ENCODE measurements around the gene ZNF155. TPM values are rescaled to one million over a fixed set of nuclear protein-coding genes. Genes with fewer than 3 reads are reported as not detected.

ZNF155 gene
- 35.4 and 44.6 TPM in 2 replicates for total RNA-seq (2013; cell fraction: nucleolus; rRNA removed)
- 5.7 and 7.5 TPM in 2 replicates for total RNA-seq (2014; rRNA removed)
- 8.3 and 9.4 TPM in 2 replicates for total RNA-seq (2014; rRNA removed; fragmentation: Illumina TruSeq; extraction: Trizol)
- total RNA-seq (2021), result 5.8 and 6.2 TPM in 2 replicates
- polyA plus RNA-seq (2011; ENCODE audit: low read depth), result 4.2 TPM
- polyA plus RNA-seq (2011; rRNA removed), result 12.2 and 15.6 TPM in 2 replicates
- polyA plus RNA-seq (2011; cell fraction: cytosol; rRNA removed), result 4.5 and 5.1 TPM in 2 replicates
- 9.2 and 11.6 TPM in 2 replicates for polyA plus RNA-seq (2011; cell fraction: nucleus; rRNA removed)
- 5.2 and 5.5 TPM in 2 replicates for polyA plus RNA-seq (2012)
- 7.3 and 9.7 TPM in 2 replicates for polyA plus RNA-seq (2014; fragmentation: Illumina TruSeq; extraction: Trizol)
- 1 to 10 TPM; 2.4 to 3.4 TPM for polyA plus RNA-seq (2014; fragmentation: Nextera tagmentation; extraction: Ambion mirVana)
- 5.0 and 5.6 TPM in 2 replicates for polyA plus RNA-seq (2014; rRNA removed)
- 1 to 10 TPM; 2.8 to 3.9 TPM for polyA plus RNA-seq (2016; fragmentation: Nextera tagmentation; extraction: Ambion mirVana)
- polyA minus RNA-seq (2011; rRNA and poly(A)+ RNA removed), result 11.2 and 13.2 TPM in 2 replicates
- 2.9 and 3.9 TPM in 2 replicates for polyA minus RNA-seq (2011; cell fraction: cytosol; rRNA and poly(A)+ RNA removed)
- 8.1 and 10.1 TPM in 2 replicates for polyA minus RNA-seq (2011; cell fraction: nucleus; rRNA and poly(A)+ RNA removed)
- percentile 80 among the genes with signal in this experiment for Bru-seq, nascent RNA
- percentile 62 among the genes with signal in this experiment for BruChase-seq, experiment 1, labeled RNA remaining after a 6-hour chase
- BruChase-seq, experiment 2, labeled RNA remaining after a 2-hour chase, result percentile 71 among the genes with signal in this experiment
- long read RNA-seq, experiment 1, partial matches to known transcripts, result 0 of 6 reads
- long read RNA-seq, experiment 1, other reads (novel, unspliced or antisense), result 3 of 6 reads
- long read RNA-seq, experiment 2, transcript ZNF155-208 (5 exons, 576 nt), result minor isoform, 8 of 49 reads
- long read RNA-seq, experiment 2, transcript ZNF155-201 (5 exons, 2,596 nt), result major isoform, 22 of 49 reads
- long read RNA-seq, experiment 2, transcript ZNF155-207 (5 exons, 1,888 nt), result minor isoform, 8 of 49 reads
- long read RNA-seq, experiment 2, partial matches to known transcripts, result 5 of 49 reads
- long read RNA-seq, experiment 2, other reads (novel, unspliced or antisense), result 5 of 49 reads

GRCh38 chr19:43983912-43984686 is at the start of gene ZNF155:
ZNF155 (plus strand) TSS chr19:43984188; CDS start chr19:43988544, 4,356 bp downstream.
- RAD21 ChIA-PET (ENCODE audit: unreplicated experiment), result interaction anchor here (1.0 to 1.6 kb wide), 3 partner anchors 33 to 321 kb away, joined by 3 to 5 read pairs (median 4); partner anchors contain the start of genes ZNF221, ZNF235 and ZNF45
- Histone ChIP-seq H3K27ac (ENCODE audit: control insufficient read depth, insufficient read depth) (peak within 1 kb of the TSS; percentile 71), H3K4me1 (ENCODE audit: control insufficient read depth, insufficient read depth, low read length) (no peaks in the 10 kb centered on the region), H4K20me1 (ENCODE audit: control insufficient read depth, insufficient read depth) (no peaks in the 10 kb centered on the region), H3K4me3 (peak within 1 kb of the TSS; percentile 90), H3K36me3 (ENCODE audit: control insufficient read depth in 2 of 2, insufficient read depth in 2 of 2, low read length in 1 of 2) (no peaks in the 10 kb centered on the region; a peak in 1 of 4 replicates), H3K27me3 (replicated peaks in 1 of 2; ENCODE audit: control insufficient read depth in 2 of 2, insufficient read depth in 2 of 2, low read length in 1 of 2) (no peaks in the 10 kb centered on the region), H3K4me2 (ENCODE audit: control insufficient read depth, insufficient read depth) (peak within 1 kb of the TSS; percentile 94), H3K79me2 (ENCODE audit: control insufficient read depth, insufficient read depth, low read length) (peaks cover 7% of the 10 kb centered on the region), H2AFZ (ENCODE audit: control insufficient read depth, low read depth, low read length) (peak within 1 kb of the TSS; percentile 99), H3K9ac (ENCODE audit: control insufficient read depth, insufficient read depth, low read length) (peak within 1 kb of the TSS; percentile 80), H3K9me3 (replicated peaks; ENCODE audit: control insufficient read depth, insufficient read depth, low read length) (peaks cover 2% of the 10 kb centered on the region; the same call in 2 of the 3 replicates)
- ATAC-seq (peak; percentile 99), FAIRE-seq (peak; percentile 94), DNase-seq (ENCODE audit: low read depth, low spot score) (peak; percentile 81)
- SMC1A ChIA-PET (ENCODE audit: uncharacterized antibody, unreplicated experiment), result interaction anchor here (0.7 to 1.7 kb wide), 7 partner anchors 17 to 111 kb away, joined by 3 to 6 read pairs (median 3); partner anchors contain the start of genes ZNF221 and ZNF45
- no TSS peak for BruUV-seq (replicated peaks)
- intact Hi-C loops (cut with micrococcal nuclease; ENCODE audit: unreplicated experiment), result loop anchor here (1.0 kb wide), 3 partner anchors 18 to 49 kb away; partner anchors contain the start of genes ZNF221, ZNF230 and ZNF45
- WGBS (ENCODE audit: insufficient coverage, insufficient replicate concordance, low lambda C conversion rate, missing lambda C conversion rate), result 7% methylated on average over 34 of the region's 40 CpGs
- POLR2A ChIA-PET, result interaction anchor here (0.8 to 1.3 kb wide), 4 partner anchors 9 to 110 kb away, joined by 3 read pairs; partner anchors contain the start of gene ZNF224
- in situ Hi-C loops (cut with MboI), result no loop called here
- CTCF ChIA-PET, result interaction anchor here (0.5 to 1.5 kb wide), 4 partner anchors 20 to 52 kb away, joined by 4 to 5 read pairs (median 4); no protein-coding TSS in a partner anchor
- TF ChIP-seq ZNF207 (IDR thresholded peaks at IDR 0.05; ENCODE audit: borderline replicate concordance) (0 out of 2 replicates have a peak, but pooled peaks have one; percentile 81), ESRRA (IDR thresholded peaks at IDR 0.05; ENCODE audit: low read length) (no peak), BHLHE40 (IDR thresholded peaks at IDR 0.05; ENCODE audit: borderline replicate concordance in 1 of 2, low read depth in 2 of 2, low read length in 1 of 2) (peak in 1 of 2 experiments; percentile 52; a peak in 2 of 4 replicates), HDAC2 (IDR thresholded peaks at IDR 0.05) (no peak), EED (IDR thresholded peaks at IDR 0.05; ENCODE audit: low read depth) (peak; percentile 62; the same call in 1 of the 2 replicates), POLR2A (IDR thresholded peaks at IDR 0.05; ENCODE audit: low read depth, low read length) (peak; percentile 62; the same call in 1 of the 2 replicates), CHD2 (IDR thresholded peaks at IDR 0.05; ENCODE audit: borderline replicate concordance, low read depth, low read length) (peak; percentile 83; the same call in 1 of the 2 replicates), SREBF1 (IDR thresholded peaks at IDR 0.05; ENCODE audit: low read length) (peak; percentile 83), CREM (IDR thresholded peaks at IDR 0.05; ENCODE audit: low read depth) (peak; percentile 70; the same call in 1 of the 2 replicates), ZSCAN29 (IDR thresholded peaks at IDR 0.05) (no peak), SRF (IDR thresholded peaks at IDR 0.05; ENCODE audit: low read depth in 2 of 2, low read length in 2 of 2) (no peak), NBN (IDR thresholded peaks at IDR 0.05) (peak; percentile 26; the same call in 1 of the 2 replicates), ZBTB40 (IDR thresholded peaks at IDR 0.05; ENCODE audit: borderline replicate concordance) (peak; percentile 85), MEF2B (IDR thresholded peaks at IDR 0.05; ENCODE audit: partially characterized antibody, poor library complexity, severe bottlenecking) (peak; percentile 35), TCF12 (IDR thresholded peaks at IDR 0.05; ENCODE audit: low read depth, low read length) (0 out of 2 replicates have a peak, but pooled peaks have one; percentile 39)
